Glutamatergic neuron (in vitro differentiated cells): ENCODE measurements around the gene CPA4. TPM values are rescaled to one million over a fixed set of nuclear protein-coding genes. Genes with fewer than 3 reads are reported as not detected.

ENCODE experiments used
- DNase-seq: peaks from one replicate; pipeline ENCODE4 v3.0.0; 2022
- H3K27ac Mint-ChIP-seq: one replicate; pipeline ENCODE4 v1.8.0; 2020; ENCODE audit warnings: mild to moderate bottlenecking, mixed read lengths, inconsistent platforms; ENCODE audit not compliant: unreplicated experiment
- H3K27me3 Mint-ChIP-seq: one replicate; pipeline ENCODE4 v1.8.0; 2020; ENCODE audit warnings: mild to moderate bottlenecking, moderate library complexity, mixed read lengths, inconsistent platforms; ENCODE audit not compliant: unreplicated experiment
- H3K36me3 Mint-ChIP-seq: one replicate; pipeline ENCODE4 v1.8.0; 2020; ENCODE audit warnings: mild to moderate bottlenecking, mixed read lengths, inconsistent platforms; ENCODE audit not compliant: unreplicated experiment
- H3K4me1 Mint-ChIP-seq: one replicate; pipeline ENCODE4 v1.8.0; 2020; ENCODE audit warnings: mild to moderate bottlenecking, low read depth, mixed read lengths, inconsistent platforms; ENCODE audit not compliant: unreplicated experiment
- H3K4me3 Mint-ChIP-seq: one replicate; pipeline ENCODE4 v1.8.0; 2020; ENCODE audit warnings: mild to moderate bottlenecking, mixed read lengths, inconsistent platforms; ENCODE audit not compliant: unreplicated experiment
- H3K9me3 Mint-ChIP-seq: one replicate; pipeline ENCODE4 v1.8.0; 2020; ENCODE audit warnings: mild to moderate bottlenecking, moderate library complexity, mixed read lengths, inconsistent platforms; ENCODE audit not compliant: unreplicated experiment
- total RNA-seq: library from RNA; stranded (reverse); fragmentation: NEBNext Ultra II Directional; extraction: Animal tissue kit (Norgen Biotek cat#: 25700); gene quantifications from one replicate; pipeline ENCODE4 v1.2.1, GENCODE V29; 2021; ENCODE audit not compliant: unreplicated experiment
- TF ChIP-seq, protein P1 (sequence below): fragments of 200-600 bp; sonication (generic); IDR thresholded peaks from one replicate; pipeline ENCODE4 v1.5.0; 2021; ENCODE audit not compliant: partially characterized antibody, unreplicated experiment

CPA4 gene
- total RNA-seq, 1 donor from 2014 or later: not detected

DNA sequence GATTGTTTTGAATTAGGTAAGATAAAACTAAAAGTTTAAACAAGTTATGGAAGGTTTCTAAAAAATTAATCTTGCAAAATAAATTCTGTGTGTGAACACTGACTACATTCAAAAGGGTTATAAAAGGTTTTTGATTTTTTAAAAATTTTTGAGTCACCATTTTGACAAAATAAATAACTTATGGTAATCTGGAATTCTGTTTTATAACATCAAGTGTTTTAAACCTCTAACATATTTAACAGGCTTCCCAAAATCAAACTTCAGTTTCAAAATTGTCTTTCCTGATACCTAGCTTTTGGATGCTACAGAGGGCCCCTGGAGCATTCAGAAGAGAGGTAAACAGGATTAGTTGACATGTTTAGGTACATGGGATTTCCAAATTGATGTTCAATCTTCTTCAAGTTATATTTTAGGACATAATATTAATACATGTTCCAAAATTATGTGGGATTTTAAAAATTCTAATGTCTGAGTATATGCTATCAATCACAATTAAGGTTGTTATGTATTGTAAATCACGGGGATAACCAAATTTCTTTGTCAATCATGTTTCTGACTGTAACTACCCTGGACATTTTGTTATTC, 34.4 kb upstream of the CPA4 start:
- Mint-ChIP-seq H3K36me3 (peaks cover 12% of the 10 kb centered on the region), H3K27ac (no peak overlapping the region), H3K9me3 (peaks cover 7% of the 10 kb centered on the region), H3K4me1 (peaks cover 2% of the 10 kb centered on the region), H3K27me3 (peaks cover 2% of the 10 kb centered on the region), H3K4me3 (no peak overlapping the region)
- DNase-seq: no peak
- TF ChIP-seq, protein P1, sequence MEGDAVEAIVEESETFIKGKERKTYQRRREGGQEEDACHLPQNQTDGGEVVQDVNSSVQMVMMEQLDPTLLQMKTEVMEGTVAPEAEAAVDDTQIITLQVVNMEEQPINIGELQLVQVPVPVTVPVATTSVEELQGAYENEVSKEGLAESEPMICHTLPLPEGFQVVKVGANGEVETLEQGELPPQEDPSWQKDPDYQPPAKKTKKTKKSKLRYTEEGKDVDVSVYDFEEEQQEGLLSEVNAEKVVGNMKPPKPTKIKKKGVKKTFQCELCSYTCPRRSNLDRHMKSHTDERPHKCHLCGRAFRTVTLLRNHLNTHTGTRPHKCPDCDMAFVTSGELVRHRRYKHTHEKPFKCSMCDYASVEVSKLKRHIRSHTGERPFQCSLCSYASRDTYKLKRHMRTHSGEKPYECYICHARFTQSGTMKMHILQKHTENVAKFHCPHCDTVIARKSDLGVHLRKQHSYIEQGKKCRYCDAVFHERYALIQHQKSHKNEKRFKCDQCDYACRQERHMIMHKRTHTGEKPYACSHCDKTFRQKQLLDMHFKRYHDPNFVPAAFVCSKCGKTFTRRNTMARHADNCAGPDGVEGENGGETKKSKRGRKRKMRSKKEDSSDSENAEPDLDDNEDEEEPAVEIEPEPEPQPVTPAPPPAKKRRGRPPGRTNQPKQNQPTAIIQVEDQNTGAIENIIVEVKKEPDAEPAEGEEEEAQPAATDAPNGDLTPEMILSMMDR: no peak

GRCh38 chr7:130262448-130262847, 30.5 kb upstream of the CPA4 start:
- H3K36me3 Mint-ChIP-seq: peaks cover 5% of the 10 kb centered on the region
- DNase-seq: no peak
- TF ChIP-seq, protein P1: no peak
- no peaks in the 10 kb centered on the region for H3K27me3 Mint-ChIP-seq
- H3K27ac Mint-ChIP-seq: no peak overlapping the region
- peaks cover 2% of the 10 kb centered on the region for H3K4me1 Mint-ChIP-seq
- H3K9me3 Mint-ChIP-seq: peaks cover 5% of the 10 kb centered on the region
- H3K4me3 Mint-ChIP-seq: no peak overlapping the region

DNA sequence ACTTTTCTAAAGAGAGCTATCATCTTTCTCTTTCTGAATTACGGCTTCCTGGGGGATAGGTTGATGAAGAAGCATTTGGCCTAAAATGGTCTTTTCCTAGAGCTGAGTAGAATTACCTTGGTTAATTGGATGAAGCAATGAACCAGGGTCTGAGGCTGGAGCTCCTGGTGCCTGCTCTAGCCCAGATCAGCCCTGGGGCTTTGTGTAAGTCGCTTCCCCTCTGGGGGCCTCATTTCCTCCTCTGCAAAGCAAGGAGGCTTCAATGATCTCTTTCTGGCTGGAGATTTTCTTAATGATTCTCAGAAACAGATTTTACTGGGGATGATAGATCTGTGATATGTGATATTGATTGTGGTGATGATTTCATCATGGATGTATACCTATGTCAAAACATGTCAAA, 29.8 kb upstream of the CPA4 start:
- H3K4me3 Mint-ChIP-seq: peak overlapping the region; percentile 22
- DNase-seq: no peak
- H3K27me3 Mint-ChIP-seq: no peaks in the 10 kb centered on the region
- peaks cover 2% of the 10 kb centered on the region for H3K4me1 Mint-ChIP-seq
- H3K36me3 Mint-ChIP-seq: peaks cover 5% of the 10 kb centered on the region
- TF ChIP-seq, protein P1: no peak
- H3K27ac Mint-ChIP-seq: peak overlapping the region; percentile 6
- H3K9me3 Mint-ChIP-seq: peaks cover 4% of the 10 kb centered on the region

DNA sequence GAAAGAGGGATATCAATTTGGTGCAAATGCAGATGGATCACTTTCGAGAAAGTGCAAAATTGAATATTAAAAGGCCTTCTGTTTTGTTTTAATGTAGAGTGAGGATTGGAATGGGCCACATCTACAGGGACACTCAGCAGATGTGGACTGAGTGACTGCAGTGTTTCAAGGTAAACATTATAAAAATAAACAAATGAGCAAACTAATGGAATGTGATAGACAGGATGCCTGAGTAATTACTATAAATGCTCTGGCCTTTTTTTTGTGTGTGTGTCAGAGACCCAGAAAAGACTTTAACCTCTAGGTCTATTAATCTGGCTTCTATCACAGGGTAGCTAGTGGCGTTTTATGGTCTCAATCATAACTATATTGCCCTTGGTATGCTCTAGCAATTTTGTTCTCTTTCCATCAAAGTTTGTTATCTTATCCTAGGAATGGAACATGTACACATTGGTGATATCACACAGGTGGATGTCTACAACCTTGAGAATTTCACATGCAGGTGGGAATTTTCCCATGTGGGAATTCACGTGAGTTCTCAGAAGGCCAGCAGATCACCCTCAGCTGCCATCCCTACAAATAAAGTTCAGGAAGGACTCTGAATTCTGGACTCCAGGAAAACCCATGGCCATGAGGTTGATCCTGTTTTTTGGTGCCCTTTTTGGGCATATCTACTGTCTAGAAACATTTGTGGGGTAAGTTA, 26.6 kb upstream of the CPA4 start, which contains the start of gene CPA2:
TSS of gene CPA2 (plus strand) at position 606 of the 703 bp plus-strand sequence. CDS start at position 625, 19 bp downstream.
- no peak within 1 kb of the TSS for H3K4me3 Mint-ChIP-seq
- H3K36me3 Mint-ChIP-seq: no peaks in the 10 kb centered on the region

More for the DNA sequence above, 26.6 kb upstream of the CPA4 start, which contains the start of gene CPA2:
- no peak for DNase-seq
- H3K27ac Mint-ChIP-seq: no peak within 1 kb of the TSS
- H3K27me3 Mint-ChIP-seq: no peaks in the 10 kb centered on the region
- H3K9me3 Mint-ChIP-seq: no peaks in the 10 kb centered on the region
- peaks cover 6% of the 10 kb centered on the region for H3K4me1 Mint-ChIP-seq
- TF ChIP-seq, protein P1: no peak
